ENCODE results near the gene NR2C1. TPM values are rescaled to one million over a fixed set of nuclear protein-coding genes. Genes with fewer than 3 reads are reported as not detected.

NR2C1 gene
- 45.4 to 53.0 TPM (median 51.1 TPM) in 3 replicates for total RNA-seq (2021)
- Bru-seq, nascent RNA = percentile 88 among the genes with signal in this experiment
- long read RNA-seq, experiment 1, full-length matches to known transcripts = 23 of 81 reads
- long read RNA-seq, experiment 1, partial matches to known transcripts = 12 of 81 reads
- long read RNA-seq, experiment 1, other reads (novel, unspliced or antisense) = 46 of 81 reads
- long read RNA-seq, experiment 2, full-length matches to known transcripts = 8 of 37 reads
- long read RNA-seq, experiment 2, partial matches to known transcripts = 7 of 37 reads
- long read RNA-seq, experiment 2, other reads (novel, unspliced or antisense) = 22 of 37 reads
- long read RNA-seq, experiment 3, full-length matches to known transcripts = 12 of 34 reads
- long read RNA-seq, experiment 3, partial matches to known transcripts = 5 of 34 reads
- long read RNA-seq, experiment 3, other reads (novel, unspliced or antisense) = 17 of 34 reads

DNA sequence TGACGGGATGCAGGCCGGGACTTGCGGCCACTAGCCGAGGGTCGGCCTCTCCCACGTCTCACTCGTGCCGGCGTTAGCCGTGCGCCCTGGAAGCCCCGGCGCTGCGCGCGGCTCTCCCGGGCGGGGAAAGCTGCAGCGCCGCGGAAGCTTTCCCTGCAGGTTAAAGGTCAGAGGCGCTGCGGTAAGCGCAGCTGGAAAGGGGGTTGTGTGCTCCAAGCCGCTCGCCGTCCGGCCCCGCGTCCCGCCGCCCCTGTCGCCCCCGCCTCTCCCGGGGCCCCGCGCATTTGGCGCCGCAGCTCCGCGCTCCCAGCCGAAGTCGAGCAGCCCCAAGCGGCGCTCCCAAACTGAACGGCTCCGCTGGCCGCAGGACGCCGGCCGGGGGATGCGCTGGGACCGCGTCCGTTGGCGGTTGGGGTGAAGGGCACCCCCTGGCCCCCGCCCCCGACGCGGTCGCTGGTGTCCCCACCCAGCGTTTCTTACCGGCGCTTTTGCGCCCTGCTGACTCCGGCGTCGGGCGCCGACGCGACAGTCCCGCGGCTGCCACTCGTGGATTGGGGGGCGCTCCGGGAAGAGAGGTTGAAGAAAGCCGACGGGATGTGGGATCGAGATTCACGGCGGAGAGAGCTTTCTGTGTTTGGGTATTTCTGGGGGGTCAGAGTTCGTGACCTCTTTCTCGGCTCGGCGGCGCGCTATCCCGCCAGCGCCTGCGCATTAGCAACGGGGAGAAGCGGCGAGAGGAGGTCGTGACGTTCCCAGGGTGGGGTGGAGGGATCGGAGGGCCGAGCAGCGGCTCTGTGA is at the start of gene NR2C1:
Gene NR2C1, minus strand, starts transcription at position 719 of the 798 bp plus-strand sequence. CDS start 6,234 bp downstream, outside the sequence.
- ATAC-seq (peak; percentile 96), DNase-seq (ENCODE audit: low spot score) (peak; percentile 95)
- peak within 1 kb of the TSS; percentile 92 for H3K4me3 Mint-ChIP-seq
- H3K36me3 Mint-ChIP-seq = peaks cover 2% of the 10 kb centered on the region; the same call in 1 of the 2 replicates
- peak within 1 kb of the TSS; percentile 90 for H3K27ac Mint-ChIP-seq
- CTCF ChIA-PET = interaction anchor here (0.6 to 2.2 kb wide), 26 partner anchors 9 to 813 kb away, joined by 3 to 12 read pairs (median 4); partner anchors contain the start of gene METAP2
- POLR2A ChIA-PET = interaction anchor here (0.6 to 1.8 kb wide), 5 partner anchors 29 to 400 kb away, joined by 3 to 9 read pairs (median 5); partner anchors contain the start of genes FGD6, METAP2, NDUFA12 and VEZT
- H3K27me3 Mint-ChIP-seq (ENCODE audit: low read depth) = no peaks in the 10 kb centered on the region; the same call in 1 of the 2 replicates
- H3K4me1 Mint-ChIP-seq = no peaks in the 10 kb centered on the region; the same call in 1 of the 2 replicates
- no peaks in the 10 kb centered on the region for H3K9me3 Mint-ChIP-seq
- TF ChIP-seq ETV6 (CRISPR knock-in tag; IDR thresholded peaks at IDR 0.05) = peak; percentile 66; the same call in 1 of the 2 replicates
- no peak for TF ChIP-seq CBFB (CRISPR knock-in tag; IDR thresholded peaks at IDR 0.05; ENCODE audit: low read depth)
- TF ChIP-seq, protein P1, sequence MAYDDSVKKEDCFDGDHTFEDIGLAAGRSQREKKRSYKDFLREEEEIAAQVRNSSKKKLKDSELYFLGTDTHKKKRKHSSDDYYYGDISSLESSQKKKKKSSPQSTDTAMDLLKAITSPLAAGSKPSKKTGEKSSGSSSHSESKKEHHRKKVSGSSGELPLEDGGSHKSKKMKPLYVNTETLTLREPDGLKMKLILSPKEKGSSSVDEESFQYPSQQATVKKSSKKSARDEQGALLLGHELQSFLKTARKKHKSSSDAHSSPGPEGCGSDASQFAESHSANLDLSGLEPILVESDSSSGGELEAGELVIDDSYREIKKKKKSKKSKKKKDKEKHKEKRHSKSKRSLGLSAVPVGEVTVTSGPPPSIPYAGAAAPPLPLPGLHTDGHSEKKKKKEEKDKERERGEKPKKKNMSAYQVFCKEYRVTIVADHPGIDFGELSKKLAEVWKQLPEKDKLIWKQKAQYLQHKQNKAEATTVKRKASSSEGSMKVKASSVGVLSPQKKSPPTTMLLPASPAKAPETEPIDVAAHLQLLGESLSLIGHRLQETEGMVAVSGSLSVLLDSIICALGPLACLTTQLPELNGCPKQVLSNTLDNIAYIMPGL (CRISPR knock-in tag; IDR thresholded peaks at IDR 0.05) = peak; percentile 90
- TF ChIP-seq, protein P2, sequence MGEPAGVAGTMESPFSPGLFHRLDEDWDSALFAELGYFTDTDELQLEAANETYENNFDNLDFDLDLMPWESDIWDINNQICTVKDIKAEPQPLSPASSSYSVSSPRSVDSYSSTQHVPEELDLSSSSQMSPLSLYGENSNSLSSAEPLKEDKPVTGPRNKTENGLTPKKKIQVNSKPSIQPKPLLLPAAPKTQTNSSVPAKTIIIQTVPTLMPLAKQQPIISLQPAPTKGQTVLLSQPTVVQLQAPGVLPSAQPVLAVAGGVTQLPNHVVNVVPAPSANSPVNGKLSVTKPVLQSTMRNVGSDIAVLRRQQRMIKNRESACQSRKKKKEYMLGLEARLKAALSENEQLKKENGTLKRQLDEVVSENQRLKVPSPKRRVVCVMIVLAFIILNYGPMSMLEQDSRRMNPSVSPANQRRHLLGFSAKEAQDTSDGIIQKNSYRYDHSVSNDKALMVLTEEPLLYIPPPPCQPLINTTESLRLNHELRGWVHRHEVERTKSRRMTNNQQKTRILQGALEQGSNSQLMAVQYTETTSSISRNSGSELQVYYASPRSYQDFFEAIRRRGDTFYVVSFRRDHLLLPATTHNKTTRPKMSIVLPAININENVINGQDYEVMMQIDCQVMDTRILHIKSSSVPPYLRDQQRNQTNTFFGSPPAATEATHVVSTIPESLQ (CRISPR knock-in tag; IDR thresholded peaks at IDR 0.05) = no peak
- TF ChIP-seq, protein P3, sequence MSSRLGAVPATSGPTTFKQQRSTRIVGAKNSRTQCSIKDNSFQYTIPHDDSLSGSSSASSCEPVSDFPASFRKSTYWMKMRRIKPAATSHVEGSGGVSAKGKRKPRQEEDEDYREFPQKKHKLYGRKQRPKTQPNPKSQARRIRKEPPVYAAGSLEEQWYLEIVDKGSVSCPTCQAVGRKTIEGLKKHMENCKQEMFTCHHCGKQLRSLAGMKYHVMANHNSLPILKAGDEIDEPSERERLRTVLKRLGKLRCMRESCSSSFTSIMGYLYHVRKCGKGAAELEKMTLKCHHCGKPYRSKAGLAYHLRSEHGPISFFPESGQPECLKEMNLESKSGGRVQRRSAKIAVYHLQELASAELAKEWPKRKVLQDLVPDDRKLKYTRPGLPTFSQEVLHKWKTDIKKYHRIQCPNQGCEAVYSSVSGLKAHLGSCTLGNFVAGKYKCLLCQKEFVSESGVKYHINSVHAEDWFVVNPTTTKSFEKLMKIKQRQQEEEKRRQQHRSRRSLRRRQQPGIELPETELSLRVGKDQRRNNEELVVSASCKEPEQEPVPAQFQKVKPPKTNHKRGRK (CRISPR knock-in tag; IDR thresholded peaks at IDR 0.05; ENCODE audit: borderline replicate concordance) = no peak
- peak; percentile 89 for TF ChIP-seq NR2C2 (CRISPR knock-in tag; IDR thresholded peaks at IDR 0.05)
- TF ChIP-seq TEAD1 (CRISPR knock-in tag; IDR thresholded peaks at IDR 0.05) = peak; percentile 15; the same call in 1 of the 2 replicates
- TF ChIP-seq, protein P4, sequence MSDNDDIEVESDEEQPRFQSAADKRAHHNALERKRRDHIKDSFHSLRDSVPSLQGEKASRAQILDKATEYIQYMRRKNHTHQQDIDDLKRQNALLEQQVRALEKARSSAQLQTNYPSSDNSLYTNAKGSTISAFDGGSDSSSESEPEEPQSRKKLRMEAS (CRISPR knock-in tag; IDR thresholded peaks at IDR 0.05) = 0 out of 2 replicates have a peak, but pooled peaks have one; percentile 11
- TF ChIP-seq ELF4 (CRISPR knock-in tag; IDR thresholded peaks at IDR 0.05; ENCODE audit: low read depth) = no peak
- TF ChIP-seq ZNF232 (CRISPR knock-in tag; IDR thresholded peaks at IDR 0.05) = 0 out of 2 replicates have a peak, but pooled peaks have one; percentile 31
- TF ChIP-seq, protein P5, sequence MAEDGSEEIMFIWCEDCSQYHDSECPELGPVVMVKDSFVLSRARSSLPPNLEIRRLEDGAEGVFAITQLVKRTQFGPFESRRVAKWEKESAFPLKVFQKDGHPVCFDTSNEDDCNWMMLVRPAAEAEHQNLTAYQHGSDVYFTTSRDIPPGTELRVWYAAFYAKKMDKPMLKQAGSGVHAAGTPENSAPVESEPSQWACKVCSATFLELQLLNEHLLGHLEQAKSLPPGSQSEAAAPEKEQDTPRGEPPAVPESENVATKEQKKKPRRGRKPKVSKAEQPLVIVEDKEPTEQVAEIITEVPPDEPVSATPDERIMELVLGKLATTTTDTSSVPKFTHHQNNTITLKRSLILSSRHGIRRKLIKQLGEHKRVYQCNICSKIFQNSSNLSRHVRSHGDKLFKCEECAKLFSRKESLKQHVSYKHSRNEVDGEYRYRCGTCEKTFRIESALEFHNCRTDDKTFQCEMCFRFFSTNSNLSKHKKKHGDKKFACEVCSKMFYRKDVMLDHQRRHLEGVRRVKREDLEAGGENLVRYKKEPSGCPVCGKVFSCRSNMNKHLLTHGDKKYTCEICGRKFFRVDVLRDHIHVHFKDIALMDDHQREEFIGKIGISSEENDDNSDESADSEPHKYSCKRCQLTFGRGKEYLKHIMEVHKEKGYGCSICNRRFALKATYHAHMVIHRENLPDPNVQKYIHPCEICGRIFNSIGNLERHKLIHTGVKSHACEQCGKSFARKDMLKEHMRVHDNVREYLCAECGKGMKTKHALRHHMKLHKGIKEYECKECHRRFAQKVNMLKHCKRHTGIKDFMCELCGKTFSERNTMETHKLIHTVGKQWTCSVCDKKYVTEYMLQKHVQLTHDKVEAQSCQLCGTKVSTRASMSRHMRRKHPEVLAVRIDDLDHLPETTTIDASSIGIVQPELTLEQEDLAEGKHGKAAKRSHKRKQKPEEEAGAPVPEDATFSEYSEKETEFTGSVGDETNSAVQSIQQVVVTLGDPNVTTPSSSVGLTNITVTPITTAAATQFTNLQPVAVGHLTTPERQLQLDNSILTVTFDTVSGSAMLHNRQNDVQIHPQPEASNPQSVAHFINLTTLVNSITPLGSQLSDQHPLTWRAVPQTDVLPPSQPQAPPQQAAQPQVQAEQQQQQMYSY (CRISPR knock-in tag; IDR thresholded peaks at IDR 0.05) = 0 out of 2 replicates have a peak, but pooled peaks have one; percentile 1
- peak; percentile 45; the same call in 1 of the 2 replicates for TF ChIP-seq GABPB1 (CRISPR knock-in tag; IDR thresholded peaks at IDR 0.05)
- 0 out of 2 replicates have a peak, but pooled peaks have one; percentile 43 for TF ChIP-seq SMAD4 (CRISPR knock-in tag; IDR thresholded peaks at IDR 0.05)
- no peak for TF ChIP-seq ATF1 (CRISPR knock-in tag; IDR thresholded peaks at IDR 0.05)
- peak; percentile 43; the same call in 1 of the 2 replicates for TF ChIP-seq MYBL2 (CRISPR knock-in tag; IDR thresholded peaks at IDR 0.05)
- TF ChIP-seq, protein P6, sequence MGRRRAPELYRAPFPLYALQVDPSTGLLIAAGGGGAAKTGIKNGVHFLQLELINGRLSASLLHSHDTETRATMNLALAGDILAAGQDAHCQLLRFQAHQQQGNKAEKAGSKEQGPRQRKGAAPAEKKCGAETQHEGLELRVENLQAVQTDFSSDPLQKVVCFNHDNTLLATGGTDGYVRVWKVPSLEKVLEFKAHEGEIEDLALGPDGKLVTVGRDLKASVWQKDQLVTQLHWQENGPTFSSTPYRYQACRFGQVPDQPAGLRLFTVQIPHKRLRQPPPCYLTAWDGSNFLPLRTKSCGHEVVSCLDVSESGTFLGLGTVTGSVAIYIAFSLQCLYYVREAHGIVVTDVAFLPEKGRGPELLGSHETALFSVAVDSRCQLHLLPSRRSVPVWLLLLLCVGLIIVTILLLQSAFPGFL (CRISPR knock-in tag; IDR thresholded peaks at IDR 0.05; ENCODE audit: borderline replicate concordance) = peak; percentile 28; the same call in 1 of the 2 replicates
- TF ChIP-seq, protein P7, sequence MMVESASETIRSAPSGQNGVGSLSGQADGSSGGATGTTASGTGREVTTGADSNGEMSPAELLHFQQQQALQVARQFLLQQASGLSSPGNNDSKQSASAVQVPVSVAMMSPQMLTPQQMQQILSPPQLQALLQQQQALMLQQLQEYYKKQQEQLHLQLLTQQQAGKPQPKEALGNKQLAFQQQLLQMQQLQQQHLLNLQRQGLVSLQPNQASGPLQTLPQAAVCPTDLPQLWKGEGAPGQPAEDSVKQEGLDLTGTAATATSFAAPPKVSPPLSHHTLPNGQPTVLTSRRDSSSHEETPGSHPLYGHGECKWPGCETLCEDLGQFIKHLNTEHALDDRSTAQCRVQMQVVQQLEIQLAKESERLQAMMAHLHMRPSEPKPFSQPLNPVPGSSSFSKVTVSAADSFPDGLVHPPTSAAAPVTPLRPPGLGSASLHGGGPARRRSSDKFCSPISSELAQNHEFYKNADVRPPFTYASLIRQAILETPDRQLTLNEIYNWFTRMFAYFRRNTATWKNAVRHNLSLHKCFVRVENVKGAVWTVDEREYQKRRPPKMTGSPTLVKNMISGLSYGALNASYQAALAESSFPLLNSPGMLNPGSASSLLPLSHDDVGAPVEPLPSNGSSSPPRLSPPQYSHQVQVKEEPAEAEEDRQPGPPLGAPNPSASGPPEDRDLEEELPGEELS (CRISPR knock-in tag; IDR thresholded peaks at IDR 0.05) = peak; percentile 33; the same call in 1 of the 2 replicates
- TF ChIP-seq KAT7 (CRISPR knock-in tag; IDR thresholded peaks at IDR 0.05; ENCODE audit: borderline replicate concordance) = peak; percentile 35; the same call in 1 of the 2 replicates
- peak; percentile 62; the same call in 1 of the 2 replicates for TF ChIP-seq CREM (CRISPR knock-in tag; IDR thresholded peaks at IDR 0.05)
- peak; percentile 87 for TF ChIP-seq FOXK1 (CRISPR knock-in tag; IDR thresholded peaks at IDR 0.05)
- peak; percentile 72 for TF ChIP-seq SP1 (CRISPR knock-in tag; conservative IDR thresholded peaks at IDR 0.05)
